ENCODE measurements around the gene ZSWIM6.

Gene ZSWIM6

DNA sequence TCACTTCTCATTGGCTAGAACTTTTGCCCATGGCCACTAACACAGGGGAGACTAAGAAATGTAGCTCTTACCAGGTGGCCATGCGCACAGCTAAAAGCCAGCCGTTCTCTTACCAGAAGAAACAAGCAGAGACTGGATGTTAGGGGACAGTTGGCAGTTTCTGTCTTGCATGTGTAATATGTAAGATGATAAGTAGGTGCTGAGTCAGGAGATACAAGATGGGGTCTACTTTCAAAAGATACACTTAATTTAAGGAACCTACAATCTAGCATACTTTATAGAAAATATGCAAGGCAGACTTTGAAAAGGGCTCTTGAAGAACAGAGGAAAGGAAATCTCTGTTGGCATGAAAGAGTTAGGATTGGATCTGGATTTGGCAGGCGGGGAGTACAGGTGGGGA, 244.5 kb downstream of the ZSWIM6 start:
- TF ChIP-seq, protein P1, sequence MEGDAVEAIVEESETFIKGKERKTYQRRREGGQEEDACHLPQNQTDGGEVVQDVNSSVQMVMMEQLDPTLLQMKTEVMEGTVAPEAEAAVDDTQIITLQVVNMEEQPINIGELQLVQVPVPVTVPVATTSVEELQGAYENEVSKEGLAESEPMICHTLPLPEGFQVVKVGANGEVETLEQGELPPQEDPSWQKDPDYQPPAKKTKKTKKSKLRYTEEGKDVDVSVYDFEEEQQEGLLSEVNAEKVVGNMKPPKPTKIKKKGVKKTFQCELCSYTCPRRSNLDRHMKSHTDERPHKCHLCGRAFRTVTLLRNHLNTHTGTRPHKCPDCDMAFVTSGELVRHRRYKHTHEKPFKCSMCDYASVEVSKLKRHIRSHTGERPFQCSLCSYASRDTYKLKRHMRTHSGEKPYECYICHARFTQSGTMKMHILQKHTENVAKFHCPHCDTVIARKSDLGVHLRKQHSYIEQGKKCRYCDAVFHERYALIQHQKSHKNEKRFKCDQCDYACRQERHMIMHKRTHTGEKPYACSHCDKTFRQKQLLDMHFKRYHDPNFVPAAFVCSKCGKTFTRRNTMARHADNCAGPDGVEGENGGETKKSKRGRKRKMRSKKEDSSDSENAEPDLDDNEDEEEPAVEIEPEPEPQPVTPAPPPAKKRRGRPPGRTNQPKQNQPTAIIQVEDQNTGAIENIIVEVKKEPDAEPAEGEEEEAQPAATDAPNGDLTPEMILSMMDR (conservative IDR thresholded peaks at IDR 0.05) = no peak
- TF ChIP-seq ZFX (IDR thresholded peaks at IDR 0.05) = no peak
- no peak overlapping the region for H3K27ac ChIP-seq

DNA sequence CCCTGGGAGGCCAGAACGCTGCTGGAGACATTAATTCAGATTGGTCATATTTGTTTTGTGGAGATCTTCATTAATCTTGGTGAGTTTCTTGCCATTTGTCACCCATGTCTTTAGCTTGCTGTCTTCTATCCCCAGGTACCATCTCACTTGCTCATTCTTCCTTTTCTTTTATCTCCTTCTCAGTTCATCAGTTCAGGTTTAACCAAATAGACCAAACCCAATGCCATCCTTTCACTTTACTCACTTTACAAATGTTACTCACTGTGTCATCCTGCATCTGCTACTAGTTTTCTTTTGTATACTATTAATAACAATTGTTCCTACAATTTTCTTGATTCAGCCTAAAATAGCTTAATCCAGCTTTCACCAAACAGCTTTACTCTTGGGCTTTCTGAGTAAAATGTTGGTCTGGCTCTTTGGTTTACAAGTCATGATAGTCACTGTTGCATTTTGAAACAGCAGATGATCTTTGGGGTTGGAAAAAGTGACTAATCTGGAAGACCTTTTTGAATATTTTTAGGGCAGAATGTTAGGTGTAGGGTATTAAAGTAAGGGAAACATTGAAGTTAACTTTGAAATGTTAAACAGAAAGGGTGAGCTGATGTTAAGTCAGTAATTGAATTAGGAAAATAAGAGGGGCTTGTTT, 246.9 kb downstream of the ZSWIM6 start:
- H3K27ac ChIP-seq = no peak overlapping the region
- TF ChIP-seq ZFX (IDR thresholded peaks at IDR 0.05) = no peak
- TF ChIP-seq, protein P1 (conservative IDR thresholded peaks at IDR 0.05) = no peak

DNA sequence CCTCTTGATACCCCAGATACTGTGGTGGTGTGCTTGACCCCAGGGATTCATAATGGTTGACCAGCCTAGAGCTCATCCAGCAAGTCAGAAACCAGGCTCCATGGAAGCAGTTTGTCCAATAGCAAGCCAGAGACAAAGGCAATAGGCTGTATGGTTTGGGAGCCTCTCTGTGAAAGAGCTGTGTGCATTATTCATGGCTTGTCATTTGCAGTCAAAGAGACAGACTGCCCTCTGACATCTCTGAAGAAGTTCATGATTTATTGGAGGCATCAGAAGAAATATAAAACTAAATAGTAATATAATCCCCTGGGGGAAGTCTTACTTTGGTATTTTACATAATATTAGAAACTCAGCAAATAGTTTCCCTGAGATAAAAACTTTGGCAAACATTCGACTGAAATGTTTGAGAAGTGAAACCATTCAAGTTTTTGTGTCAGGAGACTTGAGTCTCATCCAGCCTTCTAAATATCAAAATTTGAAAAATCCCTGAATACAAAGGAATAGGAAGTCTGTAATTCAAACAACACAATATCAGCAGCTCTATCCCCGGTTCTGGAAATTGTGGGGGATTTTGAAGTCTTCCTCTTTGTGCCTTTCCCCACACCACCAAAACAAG, 250.3 kb downstream of the ZSWIM6 start:
- no peak overlapping the region for H3K27ac ChIP-seq
- TF ChIP-seq ZFX (IDR thresholded peaks at IDR 0.05) = no peak
- TF ChIP-seq, protein P1 (conservative IDR thresholded peaks at IDR 0.05) = no peak

DNA sequence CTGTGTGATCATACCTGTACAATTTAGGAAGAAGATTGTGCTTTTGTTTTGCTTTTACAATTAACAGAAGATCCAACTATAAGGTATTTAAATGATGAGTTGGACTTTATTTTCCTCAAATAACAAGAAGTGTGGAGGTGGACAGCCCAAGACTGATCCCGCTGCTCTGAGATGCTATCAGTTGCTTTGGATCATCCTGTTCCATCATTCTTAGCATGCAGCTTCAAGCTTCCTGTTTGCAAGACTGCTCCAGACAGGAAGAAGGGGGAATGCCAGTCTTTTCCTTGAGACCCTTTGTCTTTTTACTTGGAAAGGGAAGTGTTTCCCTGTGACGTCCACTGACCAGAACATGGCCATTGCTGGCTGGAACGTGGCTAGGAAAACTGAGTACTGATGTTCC, 250.8 kb downstream of the ZSWIM6 start:
- no peak overlapping the region for H3K27ac ChIP-seq
- TF ChIP-seq ZFX (IDR thresholded peaks at IDR 0.05) = no peak
- TF ChIP-seq, protein P1 (conservative IDR thresholded peaks at IDR 0.05) = no peak

DNA sequence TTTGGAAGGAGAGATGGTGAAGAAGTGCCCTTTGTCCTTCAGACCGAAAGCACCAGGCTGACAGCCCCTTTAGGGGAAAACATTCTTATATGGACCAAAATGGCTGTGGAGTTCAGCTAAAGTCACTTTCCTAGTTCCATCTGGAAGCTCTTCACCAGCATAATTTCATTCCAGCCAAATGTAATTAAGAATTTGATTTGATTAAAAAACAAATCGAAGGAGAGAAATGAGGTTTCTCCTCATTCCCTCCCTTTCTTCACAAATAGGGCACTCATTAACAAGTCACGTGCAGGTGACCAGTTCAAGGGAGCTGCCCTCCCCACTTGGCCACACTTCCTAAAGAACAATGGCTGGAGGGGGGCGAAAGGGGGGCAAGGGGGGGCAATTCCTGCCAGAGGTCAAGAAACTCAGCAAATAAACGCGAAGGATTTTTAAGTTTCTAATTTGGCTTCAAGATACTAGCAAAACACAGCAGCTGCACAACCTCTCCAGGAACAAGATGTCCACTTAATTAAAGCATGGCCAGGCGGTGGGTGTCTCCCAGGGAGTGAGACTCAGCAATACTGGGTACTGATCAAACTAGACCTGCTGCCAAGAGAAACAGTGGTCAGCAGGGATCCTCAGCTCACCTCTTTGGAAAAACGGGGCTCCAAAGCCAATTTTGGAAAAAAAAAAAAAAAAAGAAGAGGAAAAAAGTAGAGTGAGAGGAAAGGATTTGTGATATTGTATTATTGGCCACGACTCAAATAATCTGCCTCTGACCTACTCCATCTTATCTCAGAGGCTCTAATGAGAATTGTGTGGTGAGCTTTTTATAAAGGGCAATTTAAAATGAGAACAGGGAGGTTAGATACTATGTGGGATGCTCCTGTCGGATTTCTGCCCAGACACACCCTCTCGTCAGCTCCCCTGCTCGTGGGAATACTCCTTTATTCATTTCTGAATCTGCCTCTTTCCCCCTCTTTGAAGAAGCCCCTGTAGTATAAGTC, 254.3 kb downstream of the ZSWIM6 start:
- TF ChIP-seq, protein P1 (conservative IDR thresholded peaks at IDR 0.05) = no peak
- no peak for TF ChIP-seq ZFX (IDR thresholded peaks at IDR 0.05)
- no peak overlapping the region for H3K27ac ChIP-seq

DNA sequence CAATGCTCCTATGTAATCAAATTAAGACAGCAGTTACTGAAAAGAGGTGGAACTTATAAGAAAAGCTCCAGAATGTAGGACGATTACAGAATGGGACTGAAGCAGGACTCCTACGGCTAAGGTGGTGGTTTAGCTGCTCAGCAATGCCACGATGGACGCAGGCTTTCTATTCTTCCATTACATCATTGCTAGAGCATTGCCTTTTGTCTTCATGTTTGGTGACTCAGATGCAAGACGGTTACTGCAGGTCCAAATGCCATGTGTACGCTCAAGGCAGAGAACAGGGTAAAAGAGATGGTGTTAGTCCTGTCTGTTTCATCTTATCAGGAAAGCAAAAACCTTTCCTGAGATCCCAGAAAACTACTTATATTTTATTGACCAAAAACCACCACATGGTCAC, 255.1 kb downstream of the ZSWIM6 start:
- H3K27ac ChIP-seq = no peak overlapping the region
- TF ChIP-seq, protein P1 (conservative IDR thresholded peaks at IDR 0.05) = no peak
- TF ChIP-seq ZFX (IDR thresholded peaks at IDR 0.05) = no peak

DNA sequence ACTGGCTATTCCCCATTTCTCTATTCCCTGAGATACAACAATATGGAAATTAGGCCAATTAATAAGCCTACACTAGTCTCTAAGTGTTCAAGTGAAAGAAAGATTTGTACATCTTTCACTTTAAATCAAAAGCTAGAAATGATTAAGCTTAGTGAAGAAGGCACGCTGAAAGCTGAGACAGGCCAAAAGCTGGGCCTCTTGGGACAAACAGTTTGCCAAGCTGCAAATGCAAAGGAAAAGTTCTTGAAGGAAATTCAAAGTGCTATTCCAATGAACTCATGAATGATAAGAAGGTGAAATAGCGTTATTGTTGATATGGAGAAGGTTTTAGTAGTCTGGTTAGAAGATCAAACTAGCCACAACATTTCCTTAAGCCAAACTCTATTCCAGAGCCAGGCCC, 256.2 kb downstream of the ZSWIM6 start:
- no peak for TF ChIP-seq ZFX (IDR thresholded peaks at IDR 0.05)
- TF ChIP-seq, protein P1 (conservative IDR thresholded peaks at IDR 0.05) = no peak
- H3K27ac ChIP-seq = no peak overlapping the region

Measured in C4-2B (cell line).